Measurements from ENCODE around the gene TNS1.

The TNS1 gene

GRCh38 chr2:217909156-217909820, 93.5 kb downstream of the TNS1 start:
- no peak for DNase-seq

DNA sequence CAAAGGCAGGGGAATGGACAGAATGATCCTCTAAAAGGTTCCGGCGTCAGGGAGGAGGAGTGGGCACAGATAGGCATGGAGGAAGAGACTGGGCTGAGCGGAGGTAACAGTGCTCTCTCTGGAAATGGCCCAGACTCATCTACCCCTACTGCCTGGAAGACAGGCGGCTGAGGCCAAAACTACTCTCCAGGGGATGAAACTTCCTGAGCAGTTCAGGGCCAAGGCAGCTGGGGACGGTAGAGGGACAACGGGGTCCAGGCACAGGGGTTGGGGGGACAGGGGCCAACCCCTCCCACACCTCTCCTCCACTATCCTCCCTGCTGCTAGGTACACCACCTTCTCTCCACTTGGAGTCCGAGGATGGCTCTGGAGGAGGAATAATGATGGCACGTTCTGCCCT, 94.3 kb downstream of the TNS1 start:
- DNase-seq = no peak

GRCh38 chr2:217907266-217907665, 95.5 kb downstream of the TNS1 start:
- no peak for DNase-seq

GRCh38 chr2:217906798-217907197, 96.0 kb downstream of the TNS1 start:
- no peak for DNase-seq

GRCh38 chr2:217905896-217906295, 96.9 kb downstream of the TNS1 start:
- no peak for DNase-seq

DNA sequence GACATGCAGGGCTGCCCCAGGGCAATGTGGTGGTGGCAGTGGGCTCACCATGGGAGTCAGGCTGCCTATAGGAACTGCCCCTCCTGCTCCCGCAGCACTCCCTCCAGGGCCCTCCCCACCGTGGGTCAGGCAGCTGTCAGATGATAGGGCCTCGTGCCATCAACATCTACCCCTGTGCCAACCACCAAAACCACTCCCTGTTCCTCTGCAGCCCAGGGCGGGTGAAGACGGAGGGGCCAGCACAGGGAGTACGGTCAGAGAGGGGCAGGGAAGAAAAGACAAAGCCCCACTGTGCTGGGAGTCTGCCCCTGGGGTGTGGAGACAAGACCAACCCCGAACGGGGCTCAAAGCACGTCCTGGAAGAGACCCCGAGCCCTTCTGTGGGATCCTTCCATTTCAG, 97.4 kb downstream of the TNS1 start:
- DNase-seq = no peak

DNA sequence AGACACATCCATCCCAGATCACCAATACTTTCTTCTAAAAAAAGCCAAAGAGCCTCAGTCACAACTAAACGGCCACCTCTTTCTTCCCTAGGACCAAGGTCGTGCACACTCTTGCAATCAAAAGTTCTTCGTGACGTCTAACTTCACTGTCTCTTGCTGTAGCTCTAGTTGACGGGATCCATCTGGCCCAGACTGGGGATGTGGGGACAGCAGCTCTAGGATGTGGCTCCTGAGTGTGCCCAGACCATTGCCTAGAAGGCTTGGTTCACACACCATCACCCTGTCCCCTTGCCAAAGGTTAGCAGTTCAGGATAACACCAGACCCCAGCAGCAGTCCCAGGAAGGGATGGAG, 98.2 kb downstream of the TNS1 start:
- DNase-seq = no peak

- DNase-seq = no peak
Observed at GRCh38 chr2:217903859-217904613, 98.8 kb downstream of the TNS1 start.

DNA sequence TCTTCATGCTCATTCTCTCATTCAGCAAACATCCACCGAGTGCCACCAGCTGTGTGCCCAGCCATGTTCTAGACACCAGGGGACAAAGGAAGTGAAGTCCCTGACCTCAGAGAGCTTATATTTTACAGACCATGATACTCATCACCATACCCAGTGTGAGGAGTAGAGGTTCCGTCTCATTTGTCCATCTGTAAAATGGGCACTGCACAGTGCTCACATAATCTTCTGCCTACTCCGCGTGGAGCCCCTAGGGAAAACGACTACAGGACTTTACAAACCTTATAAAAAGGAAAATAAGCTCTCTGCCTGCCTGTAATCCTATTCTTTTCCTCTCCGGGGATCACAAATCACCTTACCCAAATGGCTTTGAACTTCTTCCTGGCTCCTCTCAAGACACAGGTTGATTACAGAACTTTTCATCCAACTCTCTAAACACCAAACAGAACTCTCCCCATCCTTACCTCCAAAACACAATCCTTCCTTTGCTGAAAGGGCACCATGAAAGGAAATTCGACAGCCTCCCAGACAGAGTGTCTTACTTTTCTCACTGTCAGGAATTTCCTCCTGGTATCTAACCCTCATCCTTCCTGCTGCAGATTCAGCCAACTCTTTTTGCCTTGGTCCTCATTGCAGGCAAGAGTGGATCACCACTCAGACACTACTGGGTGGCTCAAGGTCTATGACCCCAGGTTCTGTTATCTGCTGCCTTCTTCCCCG, 99.5 kb downstream of the TNS1 start:
- DNase-seq = no peak

DNA sequence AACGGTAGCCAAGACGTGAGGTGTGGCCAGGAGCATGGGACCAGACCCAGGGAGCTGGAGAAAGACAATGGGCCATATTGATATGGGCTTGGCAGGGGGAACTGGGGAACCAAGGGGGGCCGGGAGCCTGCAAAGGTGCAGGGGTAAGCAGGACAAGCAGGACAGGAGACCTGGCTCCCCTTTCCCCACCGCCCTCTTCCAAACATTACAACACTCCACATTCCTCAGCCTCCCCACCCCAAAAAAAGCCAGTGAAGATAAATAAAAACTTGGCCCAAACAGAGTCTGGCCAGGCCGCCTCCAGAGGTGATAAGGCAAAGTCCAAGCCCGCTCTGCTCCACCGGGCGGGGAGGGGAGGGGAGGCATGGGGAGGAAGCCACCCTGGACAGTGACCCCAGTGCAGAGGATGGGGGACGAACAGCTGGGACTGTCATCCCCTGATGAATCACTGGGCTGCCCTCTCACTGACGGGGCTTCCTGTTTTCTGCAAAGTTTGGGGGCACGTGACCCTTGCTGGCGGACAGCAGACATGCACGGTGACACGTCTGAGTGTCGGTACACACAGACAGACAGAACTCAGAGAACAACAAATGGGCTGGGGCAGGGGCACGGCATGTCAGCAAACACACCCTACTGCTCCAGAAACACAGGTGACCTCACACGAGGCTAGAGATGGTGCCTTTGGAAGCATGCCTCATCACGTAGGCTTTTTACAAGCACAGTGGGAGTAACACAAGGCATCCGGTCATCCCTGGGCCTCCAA, 100.2 kb downstream of the TNS1 start:
- no peak for DNase-seq

DNA sequence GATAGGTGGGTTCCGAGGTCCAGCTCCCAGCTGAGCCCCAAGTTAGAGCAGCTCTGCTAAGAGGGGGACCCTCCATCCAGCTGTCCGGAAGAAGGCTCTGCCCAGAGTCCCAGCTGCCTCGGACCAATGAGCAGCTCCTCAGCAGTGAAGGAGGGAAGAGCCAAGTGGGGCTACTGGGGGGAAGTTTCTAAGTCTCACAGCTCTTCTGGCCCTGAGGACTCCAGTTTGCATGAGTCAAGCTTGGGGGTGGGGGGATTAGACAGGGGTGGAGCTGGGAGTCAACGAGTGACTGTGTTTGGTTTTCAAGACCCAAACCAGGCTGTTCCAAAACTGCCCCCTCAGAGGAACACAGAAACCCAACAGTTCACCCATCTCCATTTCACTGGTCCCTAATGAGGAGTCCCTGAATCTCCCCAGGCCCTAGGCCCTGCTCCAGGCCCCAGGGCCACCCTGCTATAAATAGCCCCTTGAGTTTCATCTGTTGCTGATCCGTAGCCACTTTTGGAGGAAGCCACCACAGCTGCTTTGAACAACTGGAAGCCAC, 100.9 kb downstream of the TNS1 start:
- DNase-seq = no peak

DNA sequence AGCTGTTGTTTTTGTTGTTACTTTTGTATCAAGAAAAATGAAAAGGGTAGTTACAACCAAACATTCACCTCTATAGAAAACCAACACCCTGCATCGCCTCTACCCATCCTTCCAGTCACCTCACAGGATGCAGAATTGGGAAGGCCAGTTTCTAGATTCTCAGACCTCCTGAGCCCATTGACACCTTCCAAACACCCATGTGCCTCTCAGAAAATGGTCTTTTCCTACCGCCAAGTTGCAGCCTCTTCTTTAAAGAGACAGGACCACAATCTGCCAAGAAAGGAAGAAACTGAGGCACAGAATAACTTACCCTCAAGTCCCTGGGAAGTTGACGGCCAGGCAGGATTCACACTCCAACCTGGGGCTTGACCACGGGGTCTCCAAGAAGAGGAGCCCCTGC, 101.4 kb downstream of the TNS1 start:
- DNase-seq = no peak

- no peak for DNase-seq
Observed at GRCh38 chr2:217900780-217901360, 101.9 kb downstream of the TNS1 start.

- DNase-seq = no peak
Observed at GRCh38 chr2:217900010-217900779, 102.6 kb downstream of the TNS1 start.

- peak; percentile 19 for DNase-seq
Observed at GRCh38 chr2:217899231-217900009, 103.4 kb downstream of the TNS1 start.

- DNase-seq = no peak
Observed at GRCh38 chr2:217897816-217898806, 104.7 kb downstream of the TNS1 start.

DNA sequence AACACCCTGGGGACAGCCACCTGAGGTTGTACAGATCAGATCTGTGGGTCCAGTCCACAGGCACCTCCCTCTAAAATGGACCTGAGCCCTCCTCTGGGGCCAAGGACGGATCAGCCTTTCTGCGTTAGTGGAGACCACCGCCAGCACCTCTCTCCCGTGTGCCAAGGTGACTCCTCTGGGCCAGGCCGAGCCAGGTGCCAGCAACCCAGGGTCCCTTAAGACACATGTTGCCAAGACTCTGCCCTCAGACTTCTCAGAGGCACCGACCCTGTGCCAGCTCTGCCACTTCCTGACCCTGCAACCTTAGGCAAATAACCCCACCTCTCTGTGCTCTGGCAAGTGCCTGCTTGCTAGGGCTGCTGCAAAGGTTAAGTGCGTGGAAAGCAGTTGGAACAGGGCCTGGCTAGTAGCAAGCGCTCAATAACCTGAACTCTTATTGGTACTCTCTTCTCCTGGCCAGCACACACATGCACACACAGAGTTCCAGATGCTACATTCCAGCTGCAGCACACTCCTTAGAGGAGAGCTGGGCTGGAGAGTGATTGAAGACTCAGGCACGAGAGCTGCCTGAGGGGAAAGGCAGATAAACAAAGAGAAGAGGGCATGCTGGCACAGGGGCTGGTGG, 105.6 kb downstream of the TNS1 start:
- no peak for DNase-seq

DNA sequence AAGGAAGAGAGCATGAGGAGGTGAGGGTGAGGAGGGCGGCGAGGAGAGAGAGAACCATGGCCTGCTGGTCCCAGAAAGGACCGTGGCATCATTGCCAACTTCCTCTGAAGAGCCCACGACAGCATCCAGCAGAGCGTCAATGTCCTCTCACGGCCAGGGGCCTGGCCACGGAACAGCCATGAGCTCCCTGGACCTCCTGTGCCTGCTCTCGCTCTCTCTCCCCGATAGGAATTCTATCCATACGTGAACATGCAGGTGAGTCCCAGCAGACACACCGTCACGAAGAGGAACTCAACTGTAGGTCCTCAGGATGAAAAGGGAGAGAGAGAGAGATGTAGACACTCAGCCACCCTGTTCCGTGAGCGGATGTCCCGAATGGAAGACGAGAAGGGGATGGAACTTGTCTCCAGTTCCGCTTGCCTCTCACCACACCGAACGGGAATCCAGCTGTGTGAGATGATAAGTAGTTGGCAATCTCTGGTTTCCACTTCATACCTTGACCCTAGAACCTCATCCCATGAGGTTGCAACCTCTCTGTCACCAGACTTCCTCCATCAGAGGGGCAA, 107.6 kb downstream of the TNS1 start:
- no peak for DNase-seq

DNA sequence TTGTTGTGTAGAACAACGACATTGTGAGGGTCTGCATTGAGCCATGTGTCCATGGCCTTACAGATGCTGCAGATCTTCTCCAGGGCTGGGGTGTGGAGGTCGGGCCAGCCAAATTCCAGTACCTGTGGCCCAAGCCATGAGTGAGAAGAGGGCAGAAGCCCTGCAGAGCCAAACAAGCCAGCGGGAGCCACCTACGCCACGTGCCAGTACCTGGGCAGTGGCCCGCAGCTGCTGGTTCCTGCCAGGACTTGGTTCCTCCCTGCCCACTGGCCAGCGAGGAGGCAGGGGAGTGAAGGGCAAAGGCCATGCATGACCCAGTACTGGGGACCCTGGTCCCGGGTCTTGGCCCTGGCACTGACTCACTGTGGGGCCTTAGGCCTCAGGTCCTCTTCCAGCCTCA, 109.4 kb downstream of the TNS1 start:
- no peak for DNase-seq

Data from activated CD4-positive, alpha-beta T cell treated with anti-CD3 and anti-CD28 coated beads for 48 hours (primary cell).